GM12891 (cell line): ENCODE data around the gene CCDC83.

ENCODE experiments used
- PAX5 ChIP-seq: IDR thresholded peaks from 2 replicates; pipeline ENCODE4 v1.6.1; 2011; ENCODE audit warnings: low read length, moderate library complexity, mild to moderate bottlenecking; ENCODE audit not compliant: insufficient read depth, severe bottlenecking
- POLR2A ChIP-seq: IDR thresholded peaks from 2 replicates; pipeline ENCODE4 v1.6.1; 2011; ENCODE audit warnings: low read depth, low read length, control low read depth
- POLR2AphosphoS5 ChIP-seq: IDR thresholded peaks from 2 replicates; pipeline ENCODE4 v1.6.1; 2011; ENCODE audit warnings: low read depth, low read length, control low read depth
- POU2F2 ChIP-seq: IDR thresholded peaks from 2 replicates; pipeline ENCODE4 v1.6.1; 2011; ENCODE audit warnings: low read depth, mild to moderate bottlenecking, control low read depth, low read length, moderate library complexity
- SPI1 ChIP-seq: IDR thresholded peaks from 2 replicates; pipeline ENCODE4 v1.6.1; 2011; ENCODE audit warnings: low read depth, low read length, control low read depth
- TAF1 ChIP-seq: IDR thresholded peaks from 2 replicates; pipeline ENCODE4 v1.6.1; 2011; ENCODE audit warnings: low read depth, low read length, control low read depth

DNA sequence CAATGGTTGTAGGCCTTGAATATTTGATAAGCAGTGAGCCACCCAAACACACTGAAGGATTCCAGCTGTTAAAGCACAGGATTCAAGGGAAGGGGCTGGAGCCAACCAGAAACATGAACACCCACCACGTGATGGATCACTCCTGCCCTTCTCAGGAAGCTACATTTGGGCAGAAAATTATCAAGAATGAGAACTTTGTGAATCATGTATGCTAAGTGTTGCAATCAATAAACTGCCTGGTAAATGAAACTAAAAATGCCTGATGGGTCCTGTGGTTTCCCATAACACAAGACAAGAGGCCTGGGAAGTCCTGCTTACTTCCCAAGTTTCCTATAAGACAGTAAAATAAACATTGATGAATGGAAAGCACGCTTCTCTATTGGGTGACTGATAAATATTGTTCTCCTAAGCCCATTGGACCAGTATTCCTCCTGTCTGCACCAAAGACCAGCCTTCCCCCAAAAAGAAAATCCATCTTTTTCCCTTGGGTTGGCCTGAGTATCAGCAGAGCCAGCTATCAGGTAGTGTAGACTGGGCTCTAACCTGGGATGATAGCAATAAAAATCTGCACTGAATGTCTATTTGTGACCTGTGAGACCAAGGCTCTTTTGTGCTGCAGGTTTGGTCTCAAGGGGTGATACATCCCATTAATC, 98.4 kb downstream of the CCDC83 start:
- TF ChIP-seq POLR2AphosphoS5 (no peak), POU2F2 (no peak), SPI1 (no peak), PAX5 (no peak), POLR2A (no peak), TAF1 (no peak)
